OCI-LY1 (cell line): ENCODE results near the gene SLC25A39.

Source experiments
- H2AFZ ChIP-seq: fragments of 200-600 bp; sonication (generic), shearing (Covaris generic); 2 replicates; pipeline ENCODE4 v1.6.0; 2014; ENCODE audit warnings: antibody characterized with exemption, mild to moderate bottlenecking, low read length
- H3F3A ChIP-seq: fragments of 200-600 bp; sonication (generic), shearing (Covaris generic); 2 replicates; pipeline ENCODE4 v1.6.0; 2014; ENCODE audit warnings: mild to moderate bottlenecking, antibody characterized with exemption, low read length, moderate library complexity; ENCODE audit not compliant: insufficient read depth
- H3K27ac ChIP-seq: fragments of 200-600 bp; sonication (generic); 2 replicates; pipeline ENCODE4 v1.5.1; 2014; ENCODE audit warnings: low read length, mixed run types, mild to moderate bottlenecking, low read depth; ENCODE audit not compliant: poor library complexity, severe bottlenecking
- H3K27me3 ChIP-seq: fragments of 200-600 bp; sonication (generic); 2 replicates; pipeline ENCODE4 v1.6.0; 2014; ENCODE audit warnings: antibody characterized with exemption, mild to moderate bottlenecking, low read length, moderate library complexity; ENCODE audit not compliant: insufficient read depth
- H3K36me3 ChIP-seq: fragments of 200-600 bp; sonication (generic); 2 replicates; pipeline ENCODE4 v1.6.1; 2014; ENCODE audit warnings: mild to moderate bottlenecking, antibody characterized with exemption, low read length, moderate library complexity, mixed read lengths; ENCODE audit not compliant: insufficient read depth
- H3K4me1 ChIP-seq: fragments of 200-600 bp; sonication (generic); 2 replicates; pipeline ENCODE4 v1.5.1; 2014; ENCODE audit warnings: mild to moderate bottlenecking, low read length, moderate library complexity; ENCODE audit not compliant: insufficient read depth, severe bottlenecking
- H3K4me2 ChIP-seq: fragments of 200-600 bp; sonication (generic), shearing (Covaris generic); 2 replicates; pipeline ENCODE4 v1.6.1; 2014; ENCODE audit warnings: low read length
- H3K4me3 ChIP-seq: fragments of 200-600 bp; sonication (generic); 2 replicates; pipeline ENCODE4 v1.5.1; 2014; ENCODE audit warnings: low read length, low read depth, mild to moderate bottlenecking, mixed read lengths; ENCODE audit not compliant: poor library complexity, severe bottlenecking
- H3K79me2 ChIP-seq: fragments of 200-600 bp; shearing (Covaris generic); 2 replicates; pipeline ENCODE4 v1.6.1; 2016; ENCODE audit warnings: mixed run types, low read length, mixed read lengths; ENCODE audit not compliant: insufficient read depth
- H3K9ac ChIP-seq: fragments of 200-600 bp; sonication (generic), shearing (Covaris generic); 2 replicates; pipeline ENCODE4 v1.6.1; 2014; ENCODE audit warnings: mild to moderate bottlenecking, low read length, mixed read lengths
- H3K9me2 ChIP-seq: fragments of 200-600 bp; sonication (generic), shearing (Covaris generic); 2 replicates; pipeline ENCODE4 v1.6.1; 2014; ENCODE audit warnings: low read depth, mild to moderate bottlenecking, low read length, mixed read lengths
- H3K9me3 ChIP-seq: fragments of 200-600 bp; shearing (Covaris generic); 2 replicates; pipeline ENCODE4 v1.6.1; 2014; ENCODE audit warnings: low read length, mixed read lengths
- H4K20me1 ChIP-seq: fragments of 200-600 bp; sonication (generic), shearing (Covaris generic); 2 replicates; pipeline ENCODE4 v1.6.0; 2016; ENCODE audit warnings: mild to moderate bottlenecking, low read length; ENCODE audit not compliant: insufficient read depth
- EZH2 ChIP-seq: fragments of 200-600 bp; sonication (generic), shearing (Covaris generic); IDR thresholded peaks from 2 replicates; pipeline ENCODE4 v1.8.0; 2017; ENCODE audit warnings: borderline replicate concordance, mixed run types, mild to moderate bottlenecking, antibody characterized with exemption, low read length, moderate library complexity, mixed read lengths
- TF ChIP-seq, protein P1 (sequence below): fragments of 200-600 bp; sonication (generic), shearing (Covaris generic); IDR thresholded peaks from 2 replicates; pipeline ENCODE4 v1.5.1; 2017; ENCODE audit warnings: mild to moderate bottlenecking, antibody characterized with exemption, low read length, moderate library complexity, mixed read lengths

Gene SLC25A39

DNA sequence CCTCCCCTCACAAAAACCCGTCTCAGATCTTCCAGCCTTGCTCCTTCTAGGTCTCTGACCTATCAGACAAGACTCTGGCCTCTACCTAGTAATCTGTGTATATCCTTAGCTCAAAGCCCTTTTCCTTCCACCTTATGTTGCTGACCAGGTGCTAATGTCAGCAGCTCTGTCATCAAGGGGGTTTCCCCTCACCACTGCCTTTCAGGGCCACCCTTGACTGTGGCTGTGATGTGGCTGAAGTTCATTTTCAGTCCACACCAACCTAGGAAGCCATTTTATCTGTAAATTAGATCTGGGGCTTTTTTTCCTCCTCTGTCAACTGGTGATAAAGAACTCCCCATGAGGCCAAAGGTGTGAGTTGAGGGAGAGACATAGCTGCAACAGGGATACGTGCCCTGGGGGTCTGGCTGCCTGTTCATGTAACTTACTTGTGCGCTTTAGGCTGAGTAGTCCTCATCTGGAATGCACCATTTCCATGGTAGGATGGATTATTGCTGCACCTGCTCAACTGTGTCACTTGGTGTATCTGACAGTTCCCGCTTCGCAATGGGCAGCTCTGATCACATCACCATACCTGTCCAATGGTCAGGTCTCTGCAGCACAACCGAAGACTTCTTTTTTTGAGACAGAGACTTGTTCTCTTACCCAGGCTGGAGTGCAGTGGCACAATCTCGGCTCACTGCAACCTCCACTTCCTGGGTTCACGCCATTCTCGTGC lies 31.0 kb downstream of the SLC25A39 start:
- H3K4me3 ChIP-seq: no peak overlapping the region
- H3K9ac ChIP-seq: no peak overlapping the region
- no peaks in the 10 kb centered on the region for H3K9me2 ChIP-seq
- H2AFZ ChIP-seq: no peak overlapping the region
- H4K20me1 ChIP-seq: no peaks in the 10 kb centered on the region
- H3K4me2 ChIP-seq: no peak overlapping the region
- H3K27ac ChIP-seq: no peak overlapping the region
- H3F3A ChIP-seq: no peaks in the 10 kb centered on the region
- no peaks in the 10 kb centered on the region; the same call in 1 of the 2 replicates for H3K27me3 ChIP-seq
- no peaks in the 10 kb centered on the region for H3K4me1 ChIP-seq
- no peaks in the 10 kb centered on the region for H3K79me2 ChIP-seq
- H3K9me3 ChIP-seq: no peaks in the 10 kb centered on the region
- no peak for TF ChIP-seq EZH2
- TF ChIP-seq, protein P1, sequence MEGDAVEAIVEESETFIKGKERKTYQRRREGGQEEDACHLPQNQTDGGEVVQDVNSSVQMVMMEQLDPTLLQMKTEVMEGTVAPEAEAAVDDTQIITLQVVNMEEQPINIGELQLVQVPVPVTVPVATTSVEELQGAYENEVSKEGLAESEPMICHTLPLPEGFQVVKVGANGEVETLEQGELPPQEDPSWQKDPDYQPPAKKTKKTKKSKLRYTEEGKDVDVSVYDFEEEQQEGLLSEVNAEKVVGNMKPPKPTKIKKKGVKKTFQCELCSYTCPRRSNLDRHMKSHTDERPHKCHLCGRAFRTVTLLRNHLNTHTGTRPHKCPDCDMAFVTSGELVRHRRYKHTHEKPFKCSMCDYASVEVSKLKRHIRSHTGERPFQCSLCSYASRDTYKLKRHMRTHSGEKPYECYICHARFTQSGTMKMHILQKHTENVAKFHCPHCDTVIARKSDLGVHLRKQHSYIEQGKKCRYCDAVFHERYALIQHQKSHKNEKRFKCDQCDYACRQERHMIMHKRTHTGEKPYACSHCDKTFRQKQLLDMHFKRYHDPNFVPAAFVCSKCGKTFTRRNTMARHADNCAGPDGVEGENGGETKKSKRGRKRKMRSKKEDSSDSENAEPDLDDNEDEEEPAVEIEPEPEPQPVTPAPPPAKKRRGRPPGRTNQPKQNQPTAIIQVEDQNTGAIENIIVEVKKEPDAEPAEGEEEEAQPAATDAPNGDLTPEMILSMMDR: no peak
- no peaks in the 10 kb centered on the region for H3K36me3 ChIP-seq

DNA sequence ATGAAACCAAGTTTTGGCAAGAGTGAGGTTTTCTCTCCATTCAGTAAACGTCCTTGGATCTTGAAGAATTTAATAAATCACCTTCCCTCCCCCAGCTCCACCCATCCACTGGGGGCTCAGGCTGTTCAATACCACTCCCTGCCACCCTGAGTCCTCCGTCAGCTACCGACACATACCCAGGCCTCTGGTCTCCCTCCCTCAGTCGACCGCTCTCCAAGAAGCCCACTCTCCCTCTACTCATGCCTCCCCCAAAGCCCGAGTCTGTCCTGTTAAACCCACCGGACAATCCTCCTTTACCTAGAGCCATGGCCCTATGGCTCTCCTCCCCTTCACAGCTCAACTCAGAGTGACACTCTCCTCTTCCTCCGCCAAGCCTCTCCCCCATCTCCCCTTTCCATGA lies 37.0 kb downstream of the SLC25A39 start:
- no peaks in the 10 kb centered on the region for H3K9me3 ChIP-seq
- H3K79me2 ChIP-seq: no peaks in the 10 kb centered on the region
- no peak overlapping the region for H3K9ac ChIP-seq
- TF ChIP-seq, protein P1: no peak
- TF ChIP-seq EZH2: no peak
- H2AFZ ChIP-seq: no peak overlapping the region
- H3K4me3 ChIP-seq: no peak overlapping the region
- no peaks in the 10 kb centered on the region for H3K9me2 ChIP-seq
- no peak overlapping the region for H3K4me2 ChIP-seq
- no peaks in the 10 kb centered on the region for H4K20me1 ChIP-seq
- H3F3A ChIP-seq: no peaks in the 10 kb centered on the region
- H3K27ac ChIP-seq: no peak overlapping the region
- no peaks in the 10 kb centered on the region for H3K4me1 ChIP-seq
- H3K27me3 ChIP-seq: no peaks in the 10 kb centered on the region; the same call in 1 of the 2 replicates
- no peaks in the 10 kb centered on the region for H3K36me3 ChIP-seq

DNA sequence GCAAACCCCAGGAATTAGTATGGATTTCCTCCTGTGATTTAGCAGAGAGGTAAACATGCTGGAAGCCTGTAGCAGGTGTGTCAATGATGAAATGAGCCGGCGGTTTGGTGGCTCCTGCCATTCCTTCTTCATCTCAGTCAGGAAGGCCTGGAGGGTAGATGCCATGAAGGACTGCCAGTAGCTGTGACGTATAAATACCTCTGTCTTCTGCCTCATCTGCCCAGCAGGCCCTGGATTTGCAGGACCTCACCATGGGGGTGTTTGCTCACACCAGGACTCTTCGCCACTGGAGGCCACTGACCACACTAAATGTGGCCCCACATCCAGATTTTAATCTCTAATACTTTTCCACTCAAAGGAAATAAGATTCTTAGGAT lies 40.6 kb downstream of the SLC25A39 start:
- H2AFZ ChIP-seq: no peak overlapping the region
- H3K36me3 ChIP-seq: no peaks in the 10 kb centered on the region
- H3K9me3 ChIP-seq: no peaks in the 10 kb centered on the region
- no peaks in the 10 kb centered on the region for H3F3A ChIP-seq
- no peak overlapping the region for H3K9ac ChIP-seq
- H3K27me3 ChIP-seq: peaks cover 8% of the 10 kb centered on the region; the same call in 1 of the 2 replicates
- H3K79me2 ChIP-seq: no peaks in the 10 kb centered on the region
- no peak overlapping the region for H3K4me3 ChIP-seq
- H3K4me1 ChIP-seq: no peaks in the 10 kb centered on the region
- H3K4me2 ChIP-seq: no peak overlapping the region
- no peak overlapping the region for H3K27ac ChIP-seq
- H4K20me1 ChIP-seq: no peaks in the 10 kb centered on the region
- TF ChIP-seq EZH2: no peak
- TF ChIP-seq, protein P1: no peak
- no peaks in the 10 kb centered on the region for H3K9me2 ChIP-seq
